ENCODE results near the gene PHAF1.

The PHAF1 gene

GRCh38 chr16:67147437-67148140 is 37.8 kb downstream of the PHAF1 start:
- no peak for DNase-seq (ENCODE audit: low spot score)

DNA sequence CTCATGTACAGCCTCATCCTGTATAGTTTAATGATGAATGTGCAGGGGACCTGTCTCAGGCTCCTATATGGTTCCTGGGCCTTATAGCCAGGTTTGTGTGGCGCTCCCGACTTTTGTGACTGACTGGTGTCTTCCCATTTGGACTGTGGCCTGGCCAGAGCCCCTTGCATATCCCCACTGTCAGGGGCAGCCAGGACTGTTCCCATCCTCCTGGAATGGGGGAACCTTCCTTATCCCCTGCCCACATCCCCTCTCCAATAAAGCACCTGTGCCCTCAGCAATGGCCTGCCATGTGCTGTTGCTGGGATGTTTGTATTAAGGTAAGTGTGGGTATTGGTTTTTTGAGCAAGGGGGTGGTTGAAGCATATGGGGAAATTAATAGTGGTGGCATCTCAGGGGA is 38.5 kb downstream of the PHAF1 start:
- DNase-seq (ENCODE audit: low spot score): no peak

DNA sequence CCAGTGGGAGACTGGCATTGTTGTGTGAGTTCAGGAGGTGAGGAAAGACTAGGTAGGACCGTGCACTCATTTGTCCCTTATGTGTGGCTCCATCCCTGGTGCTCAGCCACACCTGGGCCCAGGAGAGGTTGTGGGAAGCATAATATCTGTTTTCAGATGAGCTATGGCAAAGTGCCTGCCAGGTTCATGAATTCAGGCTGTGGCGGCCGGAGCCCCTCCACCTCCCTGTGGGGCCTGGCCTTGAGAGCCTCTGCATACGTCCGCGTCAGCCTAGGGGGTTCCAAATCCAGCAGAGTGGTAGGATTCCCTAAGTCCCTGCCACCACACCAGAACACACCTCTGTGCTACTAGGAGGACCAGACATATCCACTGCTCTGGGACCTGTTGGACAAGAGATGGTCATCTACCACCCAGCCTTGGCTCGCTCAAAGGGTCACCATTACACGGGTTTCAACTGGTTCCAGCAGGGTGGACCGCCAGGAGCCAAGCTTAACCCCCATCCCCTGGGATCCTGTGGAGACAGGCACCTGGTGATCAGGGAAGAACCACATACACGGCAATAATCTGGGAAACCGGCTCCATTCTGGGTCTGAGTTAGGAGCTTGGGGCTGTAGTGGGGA is 39.0 kb downstream of the PHAF1 start:
- no peak for DNase-seq (ENCODE audit: low spot score)

GRCh38 chr16:67149276-67150046 is 39.7 kb downstream of the PHAF1 start:
- peak; percentile 95 for DNase-seq (ENCODE audit: low spot score)

DNA sequence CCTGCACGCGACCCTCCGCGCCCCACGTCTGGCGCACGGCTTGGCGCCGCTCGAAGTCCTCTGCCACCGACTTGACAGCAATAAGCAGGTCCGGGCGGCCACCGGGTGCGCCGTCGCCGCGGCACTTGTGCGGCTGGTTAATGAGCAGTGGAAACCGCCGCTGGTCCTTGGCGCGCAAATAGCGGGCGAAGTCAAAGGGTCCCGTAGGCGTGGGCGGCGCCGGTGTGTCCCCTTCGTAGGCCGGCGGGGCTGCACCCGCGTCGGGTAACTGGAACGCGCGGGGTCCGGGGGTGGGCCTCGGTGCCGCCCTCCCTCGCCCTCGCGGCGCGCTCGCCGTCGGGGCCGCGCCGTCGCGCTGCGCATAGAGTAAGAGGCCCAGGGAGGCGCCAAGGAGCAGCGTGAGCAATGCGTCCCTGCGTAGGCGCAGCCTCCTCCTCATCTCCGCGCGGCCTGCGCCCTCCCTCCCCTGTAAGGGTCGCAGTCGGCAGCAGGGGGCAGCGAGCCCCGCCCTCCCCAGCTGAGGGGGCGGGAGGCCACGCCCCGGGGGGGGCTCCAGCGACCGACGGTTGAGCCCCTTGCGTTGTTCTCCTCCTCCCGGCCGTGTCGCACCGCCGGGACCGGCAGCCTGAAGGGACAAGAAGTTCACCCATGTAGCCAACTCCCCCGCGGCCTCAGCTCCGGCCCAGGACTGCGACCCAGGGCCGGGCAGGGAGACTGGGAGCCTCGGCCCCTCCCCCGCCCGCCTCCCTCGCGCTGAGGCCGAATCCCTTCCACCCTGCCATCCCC is 40.5 kb downstream of the PHAF1 start:
- DNase-seq (ENCODE audit: low spot score): peak; percentile 89

DNA sequence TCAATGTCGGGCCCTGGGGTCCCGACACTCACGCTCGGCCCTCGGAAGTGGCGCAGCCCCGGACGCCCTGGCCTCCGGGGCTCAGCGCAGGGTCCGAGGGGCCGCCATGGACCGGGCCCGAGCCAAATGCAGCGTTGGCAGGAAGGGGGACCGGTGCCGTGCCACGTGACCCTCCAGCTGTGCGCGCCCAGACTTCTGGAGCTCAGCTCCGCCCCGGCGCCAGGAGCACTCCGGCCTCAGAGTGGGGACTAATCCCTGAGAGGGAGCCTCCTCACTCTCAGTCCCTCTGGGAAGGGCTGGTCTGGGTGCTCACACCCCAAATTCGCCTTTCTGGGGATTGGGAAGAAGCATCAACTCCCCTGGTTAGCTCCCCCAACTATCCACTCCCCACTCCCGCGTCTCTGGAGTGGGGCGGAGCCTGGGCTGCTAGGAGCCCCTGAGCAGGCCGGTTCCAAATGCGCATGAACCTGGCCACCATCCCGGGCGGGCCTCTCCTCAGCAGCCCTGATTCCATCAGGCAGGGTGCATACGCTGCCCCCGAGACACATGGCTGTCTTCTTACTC is 41.2 kb downstream of the PHAF1 start, which contains the start of gene B3GNT9:
TSS of gene B3GNT9 (minus strand) at position 166 of the 564 bp plus-strand sequence. CDS start 513 bp downstream, outside the sequence.
- peak; percentile 85 for DNase-seq (ENCODE audit: low spot score)

DNA sequence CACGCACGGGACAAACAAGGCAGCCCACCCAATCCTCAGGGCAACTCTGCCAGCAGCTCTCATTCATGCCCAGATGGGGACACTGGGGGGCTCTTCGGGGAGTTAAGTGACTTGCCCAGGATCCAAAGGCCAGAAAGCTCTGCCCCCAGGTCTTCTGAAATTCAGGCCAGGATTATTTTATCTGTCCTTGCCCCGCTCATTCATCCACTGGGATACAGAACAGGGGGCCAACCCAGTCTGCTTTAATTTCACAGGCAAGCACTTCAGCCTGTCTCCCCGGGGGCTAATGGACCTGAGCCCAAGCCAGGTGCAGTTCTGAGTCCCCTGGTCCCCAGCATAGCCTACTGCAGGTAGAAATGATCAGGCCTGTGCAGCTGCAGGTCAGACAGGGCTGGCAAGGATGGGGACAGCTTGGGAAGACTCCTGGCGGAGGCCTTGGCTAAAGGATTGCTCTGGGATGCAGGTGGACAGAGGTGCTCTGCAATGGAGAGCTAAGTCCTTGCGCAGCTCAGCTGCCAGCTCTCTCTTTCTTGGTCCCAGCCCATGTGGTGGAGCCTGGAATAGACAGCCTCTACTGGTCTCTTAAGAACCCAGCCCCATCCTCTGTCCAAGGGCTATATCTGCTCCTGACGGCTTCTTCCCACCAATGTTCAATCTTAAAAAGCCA is 41.8 kb downstream of the PHAF1 start:
- no peak for DNase-seq (ENCODE audit: low spot score)

DNA sequence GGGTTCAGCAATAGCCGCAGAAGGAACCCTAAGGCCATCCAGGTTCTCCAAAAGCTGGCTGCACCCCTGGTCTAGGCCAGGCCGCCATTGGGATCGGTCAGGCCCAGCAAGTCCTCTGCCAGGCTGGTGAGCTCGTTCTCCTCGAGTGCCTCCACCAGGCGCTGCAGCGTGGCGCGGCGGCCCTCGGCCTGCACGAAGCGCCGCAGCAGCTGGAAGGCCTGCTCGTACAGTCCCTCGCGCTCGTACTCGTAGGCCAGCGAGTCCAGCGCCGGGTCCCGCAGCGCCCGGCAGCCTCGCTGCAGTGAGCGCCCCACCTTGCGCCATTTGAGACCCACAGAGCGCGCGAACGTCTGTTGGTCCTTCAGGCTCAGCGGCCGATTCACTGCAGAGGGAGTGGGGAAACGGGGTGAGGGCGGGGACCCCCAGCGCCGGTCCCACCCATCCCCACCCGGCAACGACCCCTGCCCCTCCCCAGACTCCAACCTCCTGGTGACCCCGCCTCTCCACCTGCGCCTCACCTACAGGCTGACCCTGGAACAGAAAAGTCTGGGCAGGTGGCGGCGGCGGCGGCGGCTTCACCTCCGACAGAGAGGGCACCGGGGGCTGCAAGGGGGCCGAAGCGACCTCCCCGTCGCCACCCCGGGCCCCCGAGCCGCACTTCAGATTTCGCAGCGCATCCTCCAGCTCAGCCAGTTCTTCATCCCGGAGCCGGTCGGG is 45.0 kb downstream of the PHAF1 start:
- DNase-seq (ENCODE audit: low spot score): peak; percentile 30

DNA sequence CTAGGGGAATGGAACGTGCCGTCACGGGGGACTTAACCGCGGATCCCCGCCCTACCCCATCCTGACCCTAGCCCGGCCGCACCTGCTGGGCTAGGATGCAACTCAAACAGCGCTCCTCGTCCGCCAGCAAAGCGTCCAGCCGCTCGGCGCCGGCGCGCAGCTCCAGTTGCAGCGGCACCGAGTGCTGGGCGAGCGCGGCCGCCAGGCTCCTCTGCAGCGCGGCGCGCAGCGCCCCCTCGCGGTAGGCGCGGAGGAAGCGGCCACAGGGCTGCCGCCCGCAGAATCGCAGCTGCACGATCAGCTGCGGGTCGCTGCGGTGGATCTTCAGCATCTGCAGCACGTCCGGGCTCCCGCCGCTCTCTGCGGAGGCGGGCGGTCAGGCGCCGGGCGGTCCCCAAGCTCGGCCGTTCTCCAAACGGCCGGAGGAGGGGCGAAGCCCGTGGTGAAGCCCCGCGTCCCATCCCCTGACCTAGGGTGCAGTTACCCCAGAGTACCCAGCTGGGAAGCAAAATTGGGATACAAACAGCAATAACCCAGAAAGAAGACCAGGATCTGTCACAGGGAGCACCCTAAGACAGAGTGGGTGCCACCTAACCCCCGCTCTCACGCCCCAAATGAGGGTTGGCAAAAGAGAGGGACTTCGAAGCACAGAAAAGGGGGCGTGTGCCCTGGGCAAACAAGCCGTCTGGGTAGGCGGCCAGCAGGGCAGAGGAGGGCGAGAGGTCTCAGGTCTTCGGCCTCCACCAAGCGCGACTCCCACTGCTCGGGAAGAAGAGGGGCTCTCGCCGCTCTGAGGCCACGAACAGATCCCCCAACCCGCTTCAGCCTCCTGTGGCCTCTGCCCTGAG is 45.8 kb downstream of the PHAF1 start:
- DNase-seq (ENCODE audit: low spot score): peak; percentile 93

- no peak for DNase-seq (ENCODE audit: low spot score)
Observed at GRCh38 chr16:67156143-67156844, 46.6 kb downstream of the PHAF1 start.

DNA sequence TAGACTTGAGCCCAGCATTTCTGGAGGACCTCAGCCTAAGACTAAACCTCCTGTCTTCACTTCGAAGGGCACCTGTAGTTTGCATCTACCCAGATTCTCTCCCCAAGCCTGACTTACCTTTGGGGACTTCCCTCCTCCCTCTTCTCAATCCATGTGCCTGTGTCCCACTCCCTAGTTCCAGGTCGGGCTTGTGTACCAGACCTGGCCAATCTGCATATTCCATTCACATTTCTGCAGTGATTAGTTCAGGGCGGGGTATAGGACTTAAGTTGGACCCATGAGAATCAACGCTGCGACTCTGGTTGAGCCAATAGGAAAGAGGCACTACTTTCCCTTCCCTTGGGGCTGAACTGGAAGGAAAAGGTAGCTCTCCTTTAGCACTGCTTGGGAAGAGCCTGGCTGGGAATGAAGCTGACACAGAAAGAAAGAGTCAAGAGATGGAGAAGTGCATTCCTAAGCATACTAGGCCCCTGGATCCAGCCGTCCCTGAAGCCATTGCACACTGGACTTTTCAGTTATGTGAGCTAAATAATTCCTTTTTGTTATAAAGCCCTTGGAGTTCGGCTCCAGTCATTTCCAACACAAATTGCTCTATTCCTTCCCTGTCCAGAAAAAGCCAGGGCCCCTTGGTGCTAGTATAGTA is 47.5 kb downstream of the PHAF1 start:
- DNase-seq (ENCODE audit: low spot score): no peak

GRCh38 chr16:67157892-67158635 is 48.3 kb downstream of the PHAF1 start:
- no peak for DNase-seq (ENCODE audit: low spot score)

DNA sequence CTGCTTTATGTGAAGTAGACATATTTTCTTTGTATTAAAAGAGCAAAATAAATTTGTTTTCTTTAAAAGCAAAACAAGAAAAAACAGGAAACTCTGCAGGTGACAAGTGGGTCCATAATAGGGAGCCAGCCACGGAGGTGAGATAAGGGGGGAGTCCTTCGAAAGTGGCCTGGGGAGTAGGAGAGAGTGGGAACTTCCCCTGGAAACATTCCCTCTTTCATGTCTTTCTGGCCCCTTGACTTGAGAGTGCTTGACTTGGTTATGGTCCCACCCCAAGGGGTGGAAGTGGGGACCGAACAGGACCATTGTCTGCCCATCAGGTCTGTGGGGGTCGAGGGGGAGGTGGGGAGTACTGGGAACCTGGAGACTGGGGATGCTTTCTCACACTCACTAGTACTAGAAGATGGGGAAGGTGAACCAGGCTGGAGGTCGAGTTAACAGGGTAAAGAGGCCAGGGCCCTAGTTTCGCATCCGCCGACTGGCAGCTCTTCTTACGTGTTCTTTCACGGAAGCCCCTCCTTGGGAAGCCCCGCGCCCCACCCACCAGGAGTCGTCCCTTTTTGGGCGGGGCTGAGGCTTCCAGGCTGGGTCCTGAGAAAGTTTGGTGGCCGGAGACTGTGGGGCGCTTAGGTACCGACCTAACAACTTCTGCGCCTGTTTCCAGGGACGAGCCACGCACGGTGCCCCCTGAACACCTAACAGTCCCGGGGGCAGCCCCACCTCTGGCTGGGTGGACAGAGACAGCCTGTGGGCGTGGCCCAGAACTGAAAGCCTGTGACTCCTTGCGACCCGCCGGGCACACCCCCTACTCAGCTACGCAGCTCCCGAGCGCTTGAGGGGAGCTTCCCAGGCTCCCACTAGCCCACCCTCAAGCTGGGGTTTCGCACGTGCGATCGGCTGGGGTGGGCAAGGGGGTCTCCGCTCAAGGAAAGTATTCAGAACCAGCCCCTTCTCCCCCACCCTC is 49.2 kb downstream of the PHAF1 start:
- DNase-seq (ENCODE audit: low spot score): no peak

DNA sequence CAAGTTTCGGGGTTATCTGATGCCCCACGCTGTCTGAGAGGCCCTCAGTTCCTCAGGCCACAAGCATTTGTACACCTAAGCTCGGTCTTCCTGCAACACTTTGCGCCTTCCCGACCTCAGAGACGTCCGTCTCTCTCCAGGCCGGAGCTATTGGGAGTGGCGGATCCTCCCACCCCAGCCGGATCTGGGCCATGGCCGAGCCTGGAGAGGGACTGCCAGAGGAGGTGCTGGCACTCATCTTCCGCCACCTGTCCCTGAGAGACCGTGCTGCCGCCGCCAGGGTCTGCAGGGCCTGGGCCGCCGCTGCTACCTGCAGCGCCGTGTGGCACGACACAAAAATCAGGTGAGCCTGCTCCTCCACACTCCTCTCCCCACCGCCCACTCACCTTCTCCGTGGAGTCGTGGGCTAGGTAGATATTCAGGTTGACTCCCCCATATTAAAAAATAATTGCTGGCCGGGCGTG is 51.9 kb downstream of the PHAF1 start:
- DNase-seq (ENCODE audit: low spot score): no peak

DNA sequence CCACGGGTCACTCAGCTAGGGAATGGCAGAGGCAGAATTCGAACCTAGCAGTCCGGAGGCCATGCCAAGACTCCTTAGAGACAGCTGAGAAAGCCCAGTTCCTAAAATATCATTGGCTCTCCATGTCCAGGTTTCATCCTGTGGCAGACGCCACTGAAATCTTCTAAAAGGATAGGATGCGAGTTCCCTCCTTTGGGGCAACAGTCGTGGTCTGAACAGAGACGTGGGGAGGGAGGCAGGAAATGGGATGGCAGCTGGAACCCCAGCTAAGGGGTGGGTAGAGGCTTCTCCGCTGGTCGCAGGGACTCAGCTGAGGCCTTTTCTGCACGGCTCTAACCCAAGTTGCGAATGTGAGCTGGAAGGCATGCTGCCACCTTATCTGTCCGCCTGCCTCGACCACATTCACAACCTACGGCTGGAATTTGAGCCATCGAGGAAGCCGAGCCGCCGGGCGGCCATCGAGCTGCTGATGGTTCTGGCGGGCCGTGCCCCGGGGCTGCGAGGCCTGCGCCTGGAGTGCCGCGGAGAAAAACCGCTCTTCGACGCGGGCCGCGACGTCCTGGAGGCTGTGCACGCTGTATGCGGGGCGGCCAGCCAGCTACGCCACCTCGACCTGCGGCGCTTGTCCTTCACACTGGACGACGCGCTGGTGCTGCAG is 52.9 kb downstream of the PHAF1 start:
- no peak for DNase-seq (ENCODE audit: low spot score)

Measured in iPS-NIHi11 (cell line).